ENCODE results near the gene SEL1L.

DNA sequence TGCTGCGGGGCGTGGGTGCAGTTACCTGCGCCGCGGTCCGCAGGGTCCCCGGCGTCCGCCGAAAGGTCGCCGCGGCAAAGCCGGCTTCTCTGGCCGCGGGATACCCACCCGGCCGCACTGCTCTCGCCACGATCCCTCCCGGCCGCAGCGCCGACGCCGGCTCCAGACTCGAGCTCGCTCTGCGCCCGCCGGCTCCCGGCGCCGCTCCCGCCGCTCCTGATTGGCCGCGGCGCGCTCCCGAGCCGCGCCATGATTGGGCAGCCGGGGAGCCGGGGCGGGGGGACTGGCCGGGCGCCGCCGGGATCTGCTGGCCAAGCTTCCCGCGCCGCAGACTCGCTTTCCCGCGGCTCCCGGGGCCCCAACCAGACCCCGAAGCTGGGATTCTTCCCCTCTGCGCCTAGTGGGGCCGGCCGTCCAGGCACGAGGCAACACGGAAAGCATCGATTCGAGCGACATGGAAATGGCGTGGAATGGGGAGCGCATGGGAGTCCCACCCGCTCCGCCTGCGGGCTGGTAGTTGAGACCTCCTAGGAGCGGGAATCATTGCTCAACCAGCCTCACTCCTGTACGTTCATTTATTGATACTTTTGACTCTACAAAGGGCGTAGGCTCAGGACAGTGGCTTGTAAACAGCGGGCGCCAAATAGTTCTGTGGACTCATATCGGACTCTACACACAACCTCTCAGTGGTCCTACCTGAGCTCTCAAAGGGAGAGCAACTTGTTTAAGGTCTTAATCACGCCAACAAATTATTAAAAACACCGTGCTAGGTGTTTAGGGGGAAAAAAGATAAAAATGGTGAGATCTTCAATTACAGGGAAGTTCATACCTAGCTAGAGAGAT lies 97.1 kb downstream of the SEL1L start:
- TF ChIP-seq CTCF (IDR thresholded peaks at IDR 0.05; ENCODE audit: insufficient read depth, low read length, poor library complexity, severe bottlenecking) (no peak), EZH2phosphoT487 (conservative IDR thresholded peaks at IDR 0.05; ENCODE audit: low read length) (no peak)
